ENCODE measurements around the gene CTSL. TPM values are rescaled to one million over a fixed set of nuclear protein-coding genes. Genes with fewer than 3 reads are reported as not detected.

The CTSL gene
- total and polyA plus RNA-seq, 2 of the 13 experiments (the other 11 are each of a cell fraction or from before 2014, with no cell fraction given) = 78.1 to 113 TPM

- no peak for TF ChIP-seq DZIP1 (CRISPR knock-in tag; IDR thresholded peaks at IDR 0.05)
- no peak for TF ChIP-seq PLSCR1 (CRISPR knock-in tag; IDR thresholded peaks at IDR 0.05; ENCODE audit: borderline replicate concordance)
- no peak for TF ChIP-seq MATR3 (CRISPR knock-in tag; IDR thresholded peaks at IDR 0.05)
- no peak for TF ChIP-seq HIC2 (CRISPR knock-in tag; IDR thresholded peaks at IDR 0.05; ENCODE audit: low read depth)
- TF ChIP-seq CEBPB (IDR thresholded peaks at IDR 0.05; ENCODE audit: borderline replicate concordance, low read depth, low read length) = no peak
- TF ChIP-seq RAD21 (CRISPR knock-in tag; IDR thresholded peaks at IDR 0.05) = no peak
- TF ChIP-seq ZNF639 (CRISPR knock-in tag; conservative IDR thresholded peaks at IDR 0.05) = no peak
- no peak for TF ChIP-seq NFAT5 (CRISPR knock-in tag; IDR thresholded peaks at IDR 0.05)
These were observed 40.8 kb downstream of the CTSL start (continued) for GRCh38 chr9:87766697-87767096.
